Activated CD4-positive, alpha-beta T cell treated with anti-CD3 and anti-CD28 coated beads for 24 hours (primary cell): ENCODE measurements around the gene GRIK3.
"Not testable (repeated sequence)": the region's sequence is repeated elsewhere in the genome, so short reads cannot be mapped to it uniquely, and the experiment has no call there.

Source experiments
- DNase-seq, 2 donors: peaks; one replicate each; pipeline ENCODE4 v3.0.0-alpha.2; 2020; ENCODE audit warnings: low read depth in 2 of 2

GRIK3 gene

GRCh38 chr1:36947384-36947783, 86.9 kb downstream of the GRIK3 start:
- DNase-seq = no peak

GRCh38 chr1:36944883-36945282, 89.4 kb downstream of the GRIK3 start:
- no peak for DNase-seq

DNA sequence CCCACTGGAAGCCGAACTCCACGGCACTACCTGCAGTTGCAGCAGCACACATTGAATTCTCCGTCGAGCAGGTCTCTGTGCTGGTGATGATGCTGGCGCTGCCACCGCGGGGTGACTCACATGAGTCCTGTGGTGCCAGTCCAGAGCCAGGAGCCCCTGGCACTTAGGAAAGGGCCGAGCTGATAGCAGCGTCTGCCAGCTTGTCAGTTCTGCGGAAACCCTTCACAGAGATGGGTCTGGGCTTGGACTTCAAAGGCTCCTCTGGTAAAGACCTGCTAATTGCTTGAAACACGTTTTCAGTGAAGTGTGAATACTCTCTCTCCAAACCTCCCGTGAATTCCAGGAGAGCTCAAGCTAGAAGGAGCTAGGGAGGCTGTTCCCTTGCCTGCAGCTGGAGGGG, 92.2 kb downstream of the GRIK3 start:
- no peak for DNase-seq

DNA sequence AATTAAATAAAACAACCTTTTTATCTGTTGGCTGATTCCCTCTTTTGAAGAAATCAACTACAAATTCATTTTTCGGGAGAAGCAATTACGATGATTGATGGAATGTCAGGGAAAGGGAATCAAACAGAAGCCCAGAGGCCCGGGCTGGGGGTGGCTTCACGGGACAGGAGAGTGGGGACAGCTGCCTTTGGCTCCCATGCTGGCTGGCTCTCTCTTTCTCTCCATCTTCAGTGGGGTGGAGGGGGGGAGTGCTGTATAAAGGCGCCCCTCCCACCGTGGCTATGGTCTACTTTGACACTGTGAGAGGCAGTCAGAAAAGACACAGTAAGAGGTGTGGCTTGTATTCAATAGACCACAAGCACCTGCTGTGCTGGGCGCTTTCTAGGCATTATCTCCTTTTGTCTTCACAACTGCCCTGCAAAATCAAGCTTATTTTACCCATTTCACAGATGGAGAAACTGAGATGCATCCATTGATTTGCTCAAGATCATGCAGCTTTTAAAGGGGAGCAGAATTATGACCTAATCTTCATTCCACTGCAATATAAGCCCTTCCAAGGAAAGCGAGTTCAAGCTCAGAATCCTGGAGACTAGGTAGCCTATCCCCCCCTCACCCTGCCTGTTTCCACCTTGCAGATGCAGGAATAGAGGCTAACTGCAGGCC, 92.9 kb downstream of the GRIK3 start:
- DNase-seq = no peak

- no peak for DNase-seq
Measured at GRCh38 chr1:36938819-36939218, 95.5 kb downstream of the GRIK3 start.

DNA sequence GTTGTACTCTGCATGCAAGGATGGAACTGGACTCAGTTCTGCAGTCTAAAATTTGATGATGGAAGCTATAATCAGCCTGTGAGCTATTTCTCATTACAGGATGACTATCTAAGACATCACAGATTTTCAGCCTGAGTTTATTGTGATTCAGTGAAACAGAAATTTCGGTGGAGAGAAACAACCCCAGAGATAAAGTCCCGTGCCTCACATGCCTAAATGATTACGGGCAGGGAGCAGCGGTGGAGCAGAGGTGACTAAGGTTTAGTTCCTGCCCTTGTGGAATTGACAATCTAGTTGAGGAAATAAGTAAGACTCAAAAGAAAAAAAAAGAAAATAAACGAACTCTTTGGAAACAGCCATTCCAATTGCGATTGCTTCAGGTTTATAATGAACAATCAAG, 96.9 kb downstream of the GRIK3 start:
- DNase-seq = no peak

DNA sequence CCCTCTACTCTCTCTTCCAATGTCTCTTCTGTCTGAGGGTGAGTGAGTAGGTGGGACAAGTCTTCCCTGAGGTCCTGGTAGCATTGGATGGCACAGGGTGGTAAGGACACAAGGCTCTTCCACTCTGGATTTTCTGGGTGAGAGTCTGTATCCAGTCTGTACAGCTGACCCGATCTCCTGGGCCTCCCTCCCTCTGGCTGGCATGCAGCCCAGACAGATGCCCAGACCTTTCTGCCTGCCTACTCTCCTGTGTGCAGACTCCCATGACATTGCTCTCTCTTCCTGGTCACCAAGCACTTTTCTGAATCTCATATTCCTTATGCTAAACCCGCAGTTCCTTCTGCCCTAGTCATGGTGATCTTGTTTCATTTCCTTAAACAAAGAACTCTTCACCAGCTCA, 100.3 kb downstream of the GRIK3 start:
- no peak for DNase-seq

- DNase-seq = no peak
Measured at GRCh38 chr1:36927826-36928225, 106.5 kb downstream of the GRIK3 start.

DNA sequence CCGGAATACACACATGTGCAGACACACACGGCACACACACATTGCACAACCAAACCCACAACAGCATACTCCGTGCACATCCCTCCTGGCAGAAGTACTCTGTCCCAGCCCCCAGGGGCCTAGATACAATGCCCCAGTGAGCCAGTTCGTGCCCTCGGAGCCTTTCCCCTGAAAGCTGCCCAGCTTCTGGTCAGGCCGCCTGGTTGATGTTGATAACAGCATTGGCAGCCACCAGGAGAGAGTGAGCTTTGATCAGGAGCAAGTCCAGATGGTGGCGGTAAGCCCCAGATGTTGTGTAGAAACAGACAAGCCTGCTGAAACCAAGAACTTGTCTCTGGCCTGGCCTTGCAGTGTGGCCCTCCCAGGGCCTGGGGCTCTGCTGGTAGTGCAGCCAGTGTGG, 109.1 kb downstream of the GRIK3 start:
- no peak for DNase-seq

DNA sequence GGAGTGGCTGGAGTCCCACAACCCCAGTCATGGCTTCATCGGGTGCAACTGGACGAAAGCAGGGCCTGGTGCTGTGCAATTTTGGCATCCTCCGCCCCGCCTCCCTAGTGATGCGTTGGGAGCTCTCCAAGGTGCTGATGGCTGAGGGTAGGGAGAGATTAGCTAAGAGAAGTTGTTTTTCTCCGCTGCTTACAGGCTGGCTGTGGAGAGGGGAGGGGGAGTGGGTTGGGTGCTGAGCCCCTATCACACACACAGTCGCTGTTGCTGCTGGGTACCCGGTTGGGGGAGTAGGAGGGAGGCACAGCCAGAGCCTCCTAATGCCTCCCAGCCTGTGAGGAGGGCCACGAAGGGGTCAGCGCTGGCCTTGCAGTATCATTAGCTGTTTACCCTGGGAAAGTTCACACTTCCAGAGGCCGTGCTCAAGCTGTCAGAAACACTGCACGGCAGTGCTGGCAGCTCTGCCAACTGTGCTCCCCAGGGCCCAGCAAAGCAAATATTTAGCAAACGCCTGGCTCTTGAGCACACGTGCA, 110.0 kb downstream of the GRIK3 start:
- peak; percentile 5 to 10 for DNase-seq

DNA sequence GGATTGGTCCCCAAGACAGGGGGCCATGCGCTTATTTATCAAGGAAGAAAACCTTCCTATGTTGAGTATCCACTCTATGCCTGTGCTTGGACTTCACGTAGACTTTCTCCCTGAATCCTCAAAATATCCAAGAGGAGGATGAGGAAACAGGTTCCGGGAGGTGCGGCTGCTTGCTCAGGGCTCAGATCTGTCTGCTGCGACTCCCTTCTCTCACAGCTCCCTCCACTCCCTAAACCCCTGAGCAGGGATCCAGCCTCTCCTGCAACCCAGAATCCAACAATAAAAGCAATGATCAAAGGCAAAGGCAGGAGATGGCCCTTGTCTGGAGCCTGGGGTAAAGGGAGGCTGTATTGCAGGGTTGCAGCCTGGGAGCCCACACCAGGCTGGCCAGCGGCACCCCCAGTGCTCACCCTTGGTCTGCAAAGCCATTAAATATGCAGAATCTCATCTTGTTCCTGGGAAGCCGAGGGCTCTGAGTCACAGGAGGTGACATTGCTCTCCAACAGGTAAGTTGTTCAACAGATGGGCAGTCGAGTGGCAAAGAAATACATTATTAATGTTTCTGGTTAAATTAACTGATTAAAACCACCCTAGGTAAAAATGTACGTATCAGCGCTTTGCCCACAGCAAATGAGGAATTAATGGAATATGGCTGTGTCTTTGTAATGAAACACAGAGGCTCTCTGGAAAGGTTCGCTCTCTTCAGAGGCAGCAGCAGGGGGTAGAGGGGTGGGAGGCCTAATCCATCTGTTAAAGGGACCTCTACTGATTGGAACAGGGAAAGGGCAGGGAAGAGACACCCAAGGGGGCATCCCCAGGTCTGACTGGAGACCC, 111.5 kb downstream of the GRIK3 start:
- no peak for DNase-seq

- DNase-seq = no peak
Measured at GRCh38 chr1:36922071-36922470, 112.2 kb downstream of the GRIK3 start.

- DNase-seq = no peak
Measured at GRCh38 chr1:36920801-36921405, 113.4 kb downstream of the GRIK3 start.

DNA sequence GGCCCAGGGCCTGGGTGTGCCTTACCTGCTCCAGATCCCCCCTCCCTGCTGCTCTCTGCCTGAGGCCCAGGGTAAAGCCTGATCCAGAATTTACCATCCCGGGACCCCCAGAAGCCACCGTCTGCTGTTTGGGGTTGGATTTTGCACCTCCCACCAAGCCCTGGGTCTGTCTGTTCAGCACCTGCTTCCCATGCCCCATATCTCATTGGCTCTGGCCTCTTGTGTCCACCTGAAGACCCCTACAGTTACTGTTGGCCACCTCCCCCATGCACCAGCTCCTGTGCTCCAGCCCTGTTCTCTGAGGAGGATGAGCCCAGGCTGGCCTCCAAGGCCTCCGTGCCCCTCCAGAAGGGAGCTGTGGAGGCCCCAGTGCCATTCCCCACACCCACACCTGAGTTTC, 113.9 kb downstream of the GRIK3 start:
- no peak for DNase-seq

DNA sequence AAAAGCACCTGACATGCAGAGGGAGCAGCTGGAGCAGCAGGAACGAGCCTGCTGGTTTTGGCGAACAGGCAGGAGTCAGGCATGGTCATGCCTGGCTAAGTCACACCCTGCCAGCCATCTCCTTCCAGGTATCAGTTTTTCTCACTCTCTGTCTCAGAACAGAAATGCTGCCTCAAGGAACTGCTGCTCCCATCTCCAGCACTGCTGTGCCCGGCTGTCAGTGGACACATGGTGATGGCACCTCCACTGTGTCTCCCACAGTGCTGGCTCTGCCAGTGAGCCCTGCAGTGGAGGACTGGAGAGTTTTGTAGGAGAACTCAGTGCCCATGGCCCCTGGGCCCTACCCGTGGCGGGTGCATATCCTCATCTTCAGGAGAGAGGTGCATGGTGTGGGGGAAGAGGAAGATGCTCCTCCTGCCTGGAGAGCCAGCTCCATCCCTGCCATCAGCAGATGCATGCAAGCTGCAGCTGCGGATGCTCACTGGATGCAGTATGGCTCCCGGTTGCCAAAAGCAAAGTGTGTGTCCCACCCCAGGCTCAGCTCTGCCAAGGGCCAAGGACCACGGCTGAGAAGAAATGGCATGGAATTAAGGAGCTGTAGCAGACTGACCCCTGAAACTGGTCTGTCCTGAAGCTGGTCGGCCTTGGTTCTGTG, 114.7 kb downstream of the GRIK3 start:
- DNase-seq = no peak

DNA sequence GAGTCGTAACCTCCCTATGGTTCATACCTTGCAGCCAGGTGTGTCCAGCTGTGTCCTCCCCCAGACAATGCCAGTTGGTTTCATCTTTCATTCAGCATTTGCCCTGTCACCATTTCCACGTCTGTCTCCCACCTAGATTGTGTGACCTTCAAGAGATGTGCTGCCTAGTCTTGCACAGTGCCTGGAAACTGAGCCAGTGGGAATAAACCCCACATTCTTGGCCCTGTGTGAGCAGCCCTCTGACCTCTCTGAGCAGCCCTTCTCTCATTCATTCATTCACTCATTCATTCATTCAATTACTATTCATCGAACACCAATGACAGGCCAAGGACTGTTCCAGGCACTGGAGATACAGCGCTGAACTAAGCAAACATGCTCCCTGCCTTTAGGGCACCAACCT, 115.7 kb downstream of the GRIK3 start:
- DNase-seq = no peak

DNA sequence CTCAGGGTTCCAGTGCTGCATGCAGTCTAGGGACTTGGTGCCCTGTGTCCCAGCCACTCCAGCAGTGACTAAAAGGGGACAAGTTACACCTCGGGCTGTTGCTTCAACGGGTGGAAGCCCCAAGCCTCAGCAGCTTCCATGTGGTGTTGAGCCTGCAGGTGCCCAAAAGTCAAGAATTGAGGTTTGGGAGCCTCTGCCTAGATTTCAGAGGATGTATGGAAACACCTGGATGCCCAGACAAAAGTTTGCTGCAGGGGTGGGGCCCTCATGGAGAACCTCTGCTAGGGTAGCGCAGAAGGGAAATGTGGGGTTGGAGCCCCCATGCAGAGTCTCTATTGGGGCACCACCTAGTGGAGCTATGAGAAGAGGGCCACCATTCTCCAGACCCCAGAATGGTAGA, 117.8 kb downstream of the GRIK3 start:
- not testable (repeated sequence) for DNase-seq

DNA sequence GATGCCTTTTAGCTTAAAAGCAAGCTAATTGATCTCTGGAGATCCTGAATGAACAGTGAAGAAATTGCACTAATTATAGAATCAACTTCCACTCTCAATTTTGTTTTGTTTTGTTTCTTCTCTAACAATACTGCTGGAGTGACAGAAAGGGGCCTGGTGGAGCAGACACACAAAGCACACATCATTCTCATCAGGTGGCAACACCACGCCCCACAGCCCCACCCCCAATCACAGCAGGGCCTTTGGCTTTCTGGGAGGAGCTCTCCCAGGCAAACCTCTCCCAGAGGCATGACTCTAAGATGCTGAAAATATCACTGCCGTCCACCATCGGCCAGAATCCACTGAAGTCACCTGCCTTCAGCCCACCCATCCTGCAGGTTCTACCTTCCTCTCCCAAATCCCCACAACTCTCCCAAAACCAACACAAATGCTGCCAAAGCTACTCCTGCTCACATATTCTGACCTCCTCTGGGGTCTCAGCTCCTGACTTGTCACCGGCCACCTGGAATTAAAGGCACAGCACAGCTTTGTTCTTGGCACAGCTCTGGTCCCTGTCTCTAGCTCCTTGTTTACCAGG, 120.7 kb downstream of the GRIK3 start:
- DNase-seq = no peak

GRCh38 chr1:36913016-36913415, 121.3 kb downstream of the GRIK3 start:
- DNase-seq = no peak

DNA sequence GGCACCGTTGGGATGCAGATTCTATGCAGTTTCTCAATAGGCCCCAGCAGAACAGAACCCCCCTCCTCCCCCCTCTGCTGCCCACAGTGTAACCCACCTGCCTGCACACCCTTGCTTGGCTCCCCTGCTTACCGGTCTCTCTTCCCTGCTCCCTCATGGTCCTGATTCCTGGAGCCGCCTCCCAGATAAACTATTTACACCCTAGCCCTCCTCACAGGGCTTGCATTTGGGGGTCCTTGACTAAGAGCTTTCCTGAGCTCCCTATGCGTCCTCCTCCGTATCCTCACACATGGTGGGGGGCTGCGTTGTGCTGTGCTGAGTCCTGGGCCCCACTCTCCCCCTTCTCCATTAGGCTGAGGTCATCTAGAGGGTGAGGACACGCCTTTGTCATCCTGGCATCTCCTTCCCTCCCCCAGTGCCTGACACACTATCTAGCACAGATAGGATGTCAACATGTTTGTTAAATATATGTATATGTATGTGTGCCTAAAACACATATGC, 121.9 kb downstream of the GRIK3 start:
- DNase-seq = no peak

DNA sequence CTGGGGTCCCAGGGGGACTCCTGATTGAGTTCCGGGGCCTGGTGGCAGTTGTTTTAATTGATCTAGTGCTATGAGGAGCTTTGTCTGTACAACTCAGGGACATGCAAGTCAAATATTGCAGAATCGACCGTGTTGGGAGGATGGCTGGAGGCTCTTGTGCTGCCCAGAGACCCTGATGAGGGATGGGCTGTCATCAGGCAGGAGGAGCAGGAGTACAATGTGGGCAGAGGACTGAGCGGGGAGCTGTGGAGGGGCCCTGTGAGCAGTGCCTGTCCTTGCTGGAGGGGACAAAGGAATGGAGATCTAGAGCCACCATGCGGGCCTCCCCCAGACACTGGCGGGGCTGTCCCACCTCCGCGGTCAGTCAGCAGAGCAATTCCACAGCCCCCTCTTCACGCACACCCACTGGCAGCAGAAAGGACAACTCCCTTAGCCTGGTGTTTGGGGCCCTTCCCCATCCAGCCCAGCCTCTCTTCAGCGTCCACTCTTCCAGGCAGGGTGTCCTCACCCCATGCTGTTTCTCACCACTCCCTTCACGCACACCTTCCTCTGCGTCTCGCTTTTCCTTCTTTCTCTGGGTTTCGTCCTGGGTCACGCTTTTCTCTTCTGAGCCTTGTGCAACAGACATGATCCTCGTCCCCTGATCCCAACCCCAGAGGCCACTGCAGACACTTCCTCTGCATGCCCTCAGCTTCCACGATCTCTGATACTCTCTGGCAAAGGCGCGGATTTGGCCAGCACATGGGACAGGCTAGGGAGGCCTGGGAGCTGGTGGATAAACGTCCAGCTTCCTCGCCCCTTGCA, 122.6 kb downstream of the GRIK3 start:
- no peak for DNase-seq
